GM18519 (cell line): ENCODE results near the gene COL27A1.

Experiments used
- ATAC-seq: cut with Tn5 transposase; IDR thresholded peaks from one replicate; pipeline ENCODE4 v1.9.1; 2021; ENCODE audit warnings: mild to moderate bottlenecking, moderate library complexity; ENCODE audit not compliant: unreplicated experiment, low FRiP score

Gene COL27A1

DNA sequence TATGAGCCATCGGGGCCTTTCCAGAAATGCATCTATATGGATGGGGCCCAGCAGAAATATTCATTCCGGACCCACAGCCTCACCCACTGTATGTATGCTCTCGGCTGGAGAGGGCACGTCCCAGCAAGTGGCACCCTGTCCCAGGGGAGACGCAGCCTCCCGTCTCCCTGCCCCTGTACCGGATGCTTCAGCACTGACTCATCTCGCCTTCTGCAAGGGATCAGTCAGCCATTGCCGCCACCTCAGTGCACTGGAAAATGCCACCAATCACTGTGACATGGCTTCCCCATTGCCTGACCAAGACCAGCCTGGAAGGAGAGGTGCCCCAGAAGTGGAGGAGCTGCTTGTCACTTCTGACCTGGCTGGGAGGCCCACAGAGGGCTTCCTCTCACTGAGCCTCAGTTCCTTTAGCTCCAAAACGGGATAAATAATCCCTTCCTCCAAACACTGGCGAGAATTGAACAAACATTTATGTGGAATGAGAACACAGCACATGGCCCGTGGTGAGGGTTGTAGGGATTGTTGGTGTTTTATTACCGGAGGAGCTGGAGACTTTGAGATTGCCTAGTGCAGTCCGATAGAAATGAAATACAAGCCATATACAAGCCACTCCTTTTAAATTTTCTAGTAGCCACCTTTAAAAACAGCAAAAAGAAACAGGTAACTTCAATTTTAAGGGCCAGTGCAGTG is 123.7 kb downstream of the COL27A1 start:
- no peak for ATAC-seq

DNA sequence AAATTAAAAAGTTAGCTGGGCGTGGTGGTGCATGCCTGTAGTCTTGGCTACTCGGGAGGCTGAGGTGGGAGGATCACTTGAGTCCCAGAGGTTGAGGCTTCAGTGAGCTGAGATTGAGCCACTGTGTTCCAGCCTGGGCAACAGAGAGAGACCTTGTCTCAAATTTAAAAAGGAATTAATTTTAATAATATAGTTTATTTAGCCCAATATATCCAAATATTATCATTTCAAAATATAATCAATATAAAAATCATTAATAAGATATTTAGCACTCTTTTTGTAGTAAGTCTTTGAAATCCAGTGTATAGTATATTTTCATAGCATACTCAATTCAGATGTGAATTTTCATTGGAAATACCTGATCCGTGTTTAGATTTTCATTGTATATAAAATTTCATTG is 124.4 kb downstream of the COL27A1 start:
- no peak for ATAC-seq

DNA sequence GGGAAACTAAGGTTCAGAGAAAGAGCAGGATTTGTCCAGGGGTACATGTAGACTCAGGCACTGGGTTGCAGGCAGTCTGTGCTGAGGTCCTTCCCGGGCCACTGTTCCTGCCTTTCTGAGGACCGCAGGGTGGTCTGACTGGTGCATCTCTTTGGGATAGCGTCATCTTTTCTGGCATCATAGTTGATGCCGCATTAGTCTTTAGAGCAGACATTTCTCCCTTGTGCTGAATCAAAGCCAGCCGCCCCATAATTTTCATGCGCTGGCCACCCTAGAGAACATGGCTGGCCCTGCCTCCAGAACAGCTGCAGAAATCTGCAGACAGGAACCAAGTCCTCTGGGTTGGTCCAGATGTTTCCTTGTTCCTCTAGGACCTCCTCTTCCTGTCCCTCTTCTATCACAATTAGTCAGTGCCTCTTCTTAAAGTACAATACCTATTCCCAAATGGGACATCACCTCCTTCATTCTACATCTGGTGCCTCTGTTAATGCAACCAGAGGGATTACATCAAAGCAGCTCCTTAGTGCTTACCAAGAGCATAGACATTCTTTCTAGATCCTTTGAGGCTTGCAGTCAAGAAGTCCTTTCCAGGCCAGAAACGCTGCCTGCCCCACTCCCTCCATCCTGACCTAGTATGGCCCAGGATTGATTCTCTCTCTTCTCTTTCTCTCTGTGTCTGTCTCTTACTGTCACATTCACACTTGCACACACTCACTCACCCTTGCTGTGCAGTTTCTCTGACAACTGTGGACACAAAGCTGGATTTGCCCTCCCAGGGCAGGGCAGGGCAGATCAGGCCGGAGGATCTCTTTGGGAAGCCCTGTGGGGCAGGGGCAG is 125.5 kb downstream of the COL27A1 start:
- no peak for ATAC-seq

DNA sequence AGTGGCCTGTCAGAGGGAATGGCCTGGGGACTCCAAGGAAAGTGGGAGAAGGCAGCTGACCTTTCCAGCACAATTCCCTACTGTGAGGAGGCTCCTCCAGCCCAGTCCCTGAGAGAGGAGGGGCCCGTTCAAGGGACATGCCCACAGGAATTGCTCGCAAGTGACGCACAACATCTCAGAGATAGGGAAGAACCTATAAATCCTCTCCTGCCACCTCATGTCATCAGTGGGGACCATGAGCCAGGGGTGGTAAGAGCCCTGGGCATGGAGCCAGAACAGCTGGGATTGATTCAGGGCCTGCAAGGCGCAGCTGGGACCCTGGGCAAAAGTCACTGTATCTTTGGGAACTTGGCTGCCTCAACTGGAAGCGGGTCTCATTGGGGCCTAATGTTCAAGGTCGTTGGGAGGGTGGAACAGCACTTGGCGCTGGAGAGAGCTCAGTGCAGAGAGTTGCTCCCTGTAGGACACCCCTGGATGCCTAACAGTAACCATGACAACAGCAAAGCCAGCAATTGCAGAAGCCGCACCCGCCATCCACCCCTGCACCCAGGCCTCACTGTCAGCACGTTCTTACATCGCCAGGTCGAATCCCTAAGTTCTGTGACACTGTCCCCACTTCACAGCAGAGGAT is 126.3 kb downstream of the COL27A1 start:
- ATAC-seq: no peak

DNA sequence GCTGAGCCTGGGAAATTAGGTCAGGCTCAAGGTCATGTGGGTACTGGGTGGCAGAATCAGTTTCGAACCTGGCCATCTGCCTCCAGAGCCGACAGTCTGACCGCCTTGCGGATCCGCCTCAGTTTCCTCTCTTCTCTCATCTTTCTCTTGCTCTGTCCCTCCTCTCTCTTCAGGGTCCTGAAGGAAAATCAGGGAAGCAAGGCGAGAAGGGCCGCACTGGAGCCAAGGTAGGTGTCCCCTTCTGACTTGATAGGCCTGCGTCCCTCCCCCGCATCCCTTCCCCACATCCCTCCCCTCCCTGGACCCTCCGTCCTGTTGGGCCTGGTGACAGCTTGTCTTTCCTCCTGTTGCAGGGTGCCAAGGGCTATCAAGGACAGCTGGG is 126.8 kb downstream of the COL27A1 start:
- ATAC-seq: no peak

DNA sequence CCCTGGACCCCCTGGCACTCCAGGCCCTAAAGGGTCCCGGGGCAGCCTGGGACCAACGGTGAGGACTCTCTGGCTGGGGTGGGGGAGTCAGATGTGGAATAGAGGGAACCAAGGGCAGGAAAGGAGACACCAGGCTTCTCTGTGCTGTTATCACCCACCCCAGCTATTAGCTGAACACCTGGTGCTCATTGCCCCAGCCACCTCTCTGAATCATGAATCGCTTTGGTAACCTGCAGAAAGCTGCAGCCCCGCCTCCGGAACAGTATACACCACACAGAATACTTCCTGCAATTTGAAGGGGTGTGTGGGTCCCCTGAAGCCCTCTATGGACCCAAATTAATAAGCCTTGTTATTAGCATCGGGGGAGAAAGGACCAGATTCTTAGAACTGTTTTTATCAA is 127.2 kb downstream of the COL27A1 start:
- ATAC-seq: no peak

DNA sequence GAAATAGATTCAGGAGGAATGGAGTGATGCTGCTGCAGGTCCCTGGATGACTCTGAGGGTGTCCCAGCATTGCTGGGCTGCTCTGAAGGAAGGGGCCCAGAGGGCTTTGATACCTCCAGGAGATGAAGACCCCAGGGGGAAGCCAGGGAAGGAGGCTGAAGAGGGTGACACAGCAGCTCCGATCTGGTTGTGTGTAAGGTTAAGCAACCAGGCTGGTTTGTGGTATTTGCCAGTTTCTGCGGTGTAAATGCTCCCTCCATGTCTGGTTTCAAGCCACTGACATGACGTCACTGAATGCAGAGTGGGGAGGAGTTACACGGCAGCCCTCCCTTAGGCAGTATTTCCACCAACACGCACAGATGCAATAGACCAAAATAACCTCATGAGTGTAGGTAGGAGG is 127.6 kb downstream of the COL27A1 start:
- ATAC-seq: no peak

DNA sequence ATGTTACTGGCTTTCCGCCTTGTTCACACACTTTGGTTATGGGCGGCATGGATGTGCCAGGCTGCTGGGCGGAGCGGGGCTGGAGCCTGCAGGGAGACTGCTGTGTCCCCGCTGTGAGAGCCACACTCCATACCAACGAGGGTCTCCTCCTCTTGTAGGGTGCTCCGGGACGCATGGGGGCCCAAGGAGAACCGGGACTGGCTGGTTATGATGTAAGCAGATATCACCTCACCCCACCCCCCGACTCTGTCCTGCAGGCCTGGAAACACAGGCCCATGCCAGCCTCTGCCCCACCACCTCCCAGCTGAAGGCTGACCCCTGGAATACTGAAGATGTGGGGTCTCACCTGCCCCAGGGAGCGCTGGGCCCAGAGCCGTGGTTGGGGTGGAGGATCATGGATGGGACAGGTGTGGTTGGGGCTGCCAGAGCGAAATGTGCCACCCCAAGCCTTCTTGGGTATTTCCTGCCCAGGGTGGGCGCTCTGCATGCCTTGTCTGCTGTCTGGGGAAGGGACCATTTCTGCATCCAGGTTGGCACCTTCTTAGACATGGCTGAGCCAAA is 128.3 kb downstream of the COL27A1 start:
- ATAC-seq: no peak

DNA sequence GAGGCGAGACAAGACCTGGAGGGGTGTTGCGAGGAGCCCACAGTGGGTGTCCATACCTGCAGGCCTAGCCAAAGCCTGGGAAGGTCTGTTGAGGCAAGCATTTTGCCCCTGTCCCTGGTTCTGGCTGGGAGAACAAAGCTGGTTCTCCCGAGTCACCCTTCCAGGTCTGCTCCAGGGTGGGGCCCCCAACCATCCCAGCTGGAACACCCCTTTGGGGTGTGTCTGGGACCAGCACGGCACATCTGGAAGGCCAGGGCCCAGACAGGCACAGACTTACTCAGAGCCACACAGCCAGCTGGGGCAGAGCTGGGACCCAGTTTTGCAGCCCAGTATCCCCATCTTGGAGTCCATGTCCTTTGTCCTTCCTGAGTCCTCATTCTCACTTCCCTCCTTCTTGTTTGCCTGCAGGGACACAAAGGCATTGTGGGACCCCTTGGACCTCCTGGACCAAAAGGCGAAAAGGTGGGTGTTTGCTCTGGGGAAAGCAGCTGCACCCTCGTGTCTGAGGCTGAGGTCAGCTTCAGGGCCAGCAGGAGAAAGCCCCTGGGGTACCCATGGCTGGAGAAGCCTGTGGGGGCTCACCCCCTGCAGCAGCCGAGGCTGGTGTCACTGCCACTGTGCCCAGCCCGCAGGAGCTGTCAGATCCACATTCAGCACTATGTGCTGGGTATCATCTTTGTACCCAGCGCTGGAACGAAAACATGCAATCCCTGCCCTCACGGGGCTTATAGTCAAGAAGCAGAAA is 129.2 kb downstream of the COL27A1 start:
- ATAC-seq: no peak

DNA sequence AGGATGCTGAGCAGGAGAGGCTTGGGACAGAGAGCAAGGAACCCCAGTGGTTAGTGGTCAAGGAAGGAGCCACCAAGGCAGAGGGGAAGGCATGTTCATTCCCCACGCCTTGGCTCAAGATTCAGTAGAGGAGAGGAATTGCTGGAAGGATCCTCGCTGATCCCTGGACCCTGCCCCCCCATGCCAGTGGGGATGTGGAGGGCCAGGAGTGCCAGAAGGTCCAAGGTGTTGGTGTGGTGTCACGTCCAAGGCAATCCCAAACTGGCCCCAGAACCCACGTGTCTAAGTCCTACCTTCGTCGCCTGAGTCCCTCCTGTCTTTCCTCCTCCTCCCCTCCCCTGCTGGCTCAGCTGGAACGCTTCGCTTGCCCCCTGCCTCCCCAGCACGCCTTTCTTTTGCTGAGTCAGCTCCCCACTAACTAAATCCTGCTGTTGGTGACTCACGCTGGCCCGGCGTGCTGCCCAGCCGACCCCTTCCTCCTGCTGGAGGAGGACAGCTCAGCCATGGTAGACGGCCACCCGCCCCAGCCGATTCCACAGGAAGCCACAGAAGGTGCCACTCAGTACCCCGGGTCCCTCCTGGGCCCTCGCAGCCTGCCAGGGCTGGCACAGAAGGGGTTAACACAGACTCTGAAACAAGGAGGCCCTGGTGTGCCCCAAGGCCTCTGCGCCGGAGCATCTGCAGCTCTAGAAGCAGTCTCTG is 130.0 kb downstream of the COL27A1 start:
- ATAC-seq: no peak

DNA sequence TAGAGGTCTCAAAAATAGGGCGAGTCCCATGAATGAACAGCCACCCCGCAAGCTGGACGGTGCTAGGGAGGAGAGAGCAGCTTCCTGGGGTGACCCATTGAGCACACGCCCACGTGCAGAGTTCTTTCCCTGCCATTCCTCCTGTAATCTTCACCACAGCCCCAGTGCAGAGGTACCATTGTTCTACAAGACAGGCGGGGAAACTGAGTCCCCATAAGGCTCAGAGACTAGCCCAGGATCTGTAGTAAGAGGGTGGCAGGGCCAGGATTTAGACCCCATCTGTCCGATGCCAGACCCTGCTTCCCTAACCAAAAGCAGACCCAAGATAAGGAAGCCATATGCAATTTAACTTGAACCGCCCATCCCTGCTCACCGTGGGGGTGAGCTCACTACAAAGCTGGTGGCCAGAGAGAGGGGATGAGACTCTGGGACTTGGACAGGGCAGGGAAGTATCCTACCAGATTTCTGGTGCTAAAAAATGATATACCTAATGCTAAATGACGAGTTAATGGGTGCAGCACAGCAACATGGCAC is 130.9 kb downstream of the COL27A1 start:
- no peak for ATAC-seq

DNA sequence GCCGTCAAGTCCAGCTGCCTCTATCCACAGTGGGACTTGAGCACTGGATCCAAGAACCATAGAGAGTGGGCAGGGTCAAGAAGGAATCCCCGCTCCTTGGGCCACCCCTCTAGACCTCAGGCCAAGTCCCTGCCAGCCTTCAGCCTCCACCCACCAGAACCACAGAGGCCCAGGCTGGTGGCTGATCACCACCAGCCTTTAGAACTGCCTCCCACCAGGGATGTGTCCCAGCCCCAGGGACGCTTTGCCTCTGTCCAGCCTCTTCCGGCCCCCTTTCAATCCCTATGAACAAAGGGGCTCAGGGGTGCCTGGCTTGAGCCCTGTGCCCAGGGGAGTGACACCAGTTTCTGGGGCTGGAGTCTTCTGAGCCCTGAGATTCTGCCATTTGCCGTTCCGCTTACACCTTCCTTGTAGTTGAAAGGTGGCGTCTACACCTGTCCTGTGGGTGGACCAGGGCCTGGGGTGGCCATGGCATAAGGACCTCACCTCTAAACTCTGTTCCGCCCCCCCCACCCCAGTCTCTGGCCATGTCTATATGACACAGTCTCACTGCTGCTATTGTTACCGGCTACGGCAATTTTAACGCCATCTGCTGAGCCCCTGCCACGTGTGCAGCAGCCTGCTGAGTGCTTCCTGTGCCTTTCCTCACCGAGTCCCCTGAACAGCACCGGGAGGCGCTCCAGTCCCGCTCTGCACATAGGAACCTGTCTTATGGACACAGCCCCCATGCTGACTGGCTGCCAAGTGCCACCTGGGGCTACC is 131.8 kb downstream of the COL27A1 start:
- ATAC-seq: no peak

DNA sequence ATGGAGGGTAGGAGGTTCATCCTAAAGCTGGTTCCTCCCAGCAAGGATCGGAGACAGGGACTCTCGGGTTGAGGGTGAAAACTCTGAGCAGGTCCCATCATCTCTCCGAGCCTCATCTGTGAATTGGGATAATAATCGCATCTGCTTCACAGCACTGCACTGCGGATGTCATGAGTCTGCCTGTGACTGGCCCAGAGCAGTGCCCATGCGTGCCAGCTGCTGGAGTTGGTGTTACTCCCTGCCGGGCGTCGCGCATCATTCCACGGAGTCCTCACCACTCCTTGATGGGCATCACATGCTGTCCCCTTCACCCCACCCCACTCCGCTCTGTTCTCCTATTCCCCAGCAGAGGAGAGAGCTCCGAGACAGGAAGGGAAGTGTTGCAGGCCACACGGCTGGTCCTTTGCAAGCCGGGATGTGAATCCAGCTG is 132.4 kb downstream of the COL27A1 start:
- no peak for ATAC-seq

DNA sequence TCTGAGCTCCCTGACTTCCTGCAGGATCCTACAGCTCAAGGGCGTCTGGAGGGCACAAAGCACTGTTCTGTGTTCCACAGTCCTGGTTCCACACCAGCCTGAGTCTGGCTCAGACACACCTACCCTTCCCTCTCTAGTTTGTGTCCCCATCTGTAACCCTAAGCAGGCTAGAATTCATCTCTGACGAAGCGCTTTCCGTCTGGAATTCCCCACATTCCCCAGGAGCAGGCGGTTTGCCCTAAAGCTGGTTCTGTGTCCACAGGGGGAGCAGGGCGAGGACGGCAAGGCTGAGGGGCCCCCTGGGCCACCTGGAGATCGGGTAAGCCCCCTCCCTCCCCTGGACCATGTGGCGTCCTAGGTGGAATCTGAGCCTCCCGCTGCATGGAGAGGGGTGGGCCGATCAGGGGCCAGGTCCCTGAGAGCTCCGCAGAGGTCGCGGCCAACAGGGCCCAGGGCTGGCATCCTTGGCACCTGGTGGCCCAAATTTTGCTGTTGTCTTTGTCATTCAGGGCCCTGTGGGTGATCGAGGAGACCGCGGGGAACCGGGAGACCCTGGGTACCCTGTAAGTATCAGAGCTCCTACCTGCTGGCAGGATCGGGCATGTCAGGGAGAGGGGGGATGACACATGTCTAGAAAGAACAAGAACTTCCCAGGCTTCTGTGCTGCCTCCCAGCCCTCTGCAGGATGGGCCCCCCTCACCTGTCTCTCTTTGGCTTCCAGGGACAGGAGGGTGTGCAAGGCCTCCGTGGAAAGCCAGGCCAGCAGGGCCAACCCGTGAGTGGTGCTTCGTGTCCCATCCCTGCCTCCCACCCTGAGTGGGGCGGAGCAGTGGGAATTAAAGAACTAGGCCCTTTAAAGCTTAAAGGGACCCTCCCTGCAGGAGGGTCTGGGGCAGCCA is 133.1 kb downstream of the COL27A1 start:
- no peak for ATAC-seq

DNA sequence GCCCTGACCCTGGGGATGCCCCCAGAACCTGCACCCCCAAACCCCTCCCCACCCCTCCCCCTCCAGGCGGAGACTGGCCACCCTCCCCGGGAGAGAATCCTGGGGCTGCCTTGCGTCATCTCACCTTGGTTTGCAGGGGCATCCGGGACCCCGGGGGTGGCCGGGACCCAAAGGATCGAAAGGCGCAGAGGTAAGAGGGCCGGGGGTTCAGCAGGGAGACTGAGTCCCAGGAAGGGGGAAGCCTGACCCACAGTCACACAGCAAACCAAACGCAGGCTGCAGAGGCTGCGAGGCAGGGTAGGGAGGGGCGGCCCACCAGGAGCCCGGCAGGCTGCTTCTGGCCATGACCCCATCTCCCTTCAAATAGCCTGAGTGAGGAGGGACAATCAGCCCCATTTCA is 133.8 kb downstream of the COL27A1 start:
- ATAC-seq: no peak

DNA sequence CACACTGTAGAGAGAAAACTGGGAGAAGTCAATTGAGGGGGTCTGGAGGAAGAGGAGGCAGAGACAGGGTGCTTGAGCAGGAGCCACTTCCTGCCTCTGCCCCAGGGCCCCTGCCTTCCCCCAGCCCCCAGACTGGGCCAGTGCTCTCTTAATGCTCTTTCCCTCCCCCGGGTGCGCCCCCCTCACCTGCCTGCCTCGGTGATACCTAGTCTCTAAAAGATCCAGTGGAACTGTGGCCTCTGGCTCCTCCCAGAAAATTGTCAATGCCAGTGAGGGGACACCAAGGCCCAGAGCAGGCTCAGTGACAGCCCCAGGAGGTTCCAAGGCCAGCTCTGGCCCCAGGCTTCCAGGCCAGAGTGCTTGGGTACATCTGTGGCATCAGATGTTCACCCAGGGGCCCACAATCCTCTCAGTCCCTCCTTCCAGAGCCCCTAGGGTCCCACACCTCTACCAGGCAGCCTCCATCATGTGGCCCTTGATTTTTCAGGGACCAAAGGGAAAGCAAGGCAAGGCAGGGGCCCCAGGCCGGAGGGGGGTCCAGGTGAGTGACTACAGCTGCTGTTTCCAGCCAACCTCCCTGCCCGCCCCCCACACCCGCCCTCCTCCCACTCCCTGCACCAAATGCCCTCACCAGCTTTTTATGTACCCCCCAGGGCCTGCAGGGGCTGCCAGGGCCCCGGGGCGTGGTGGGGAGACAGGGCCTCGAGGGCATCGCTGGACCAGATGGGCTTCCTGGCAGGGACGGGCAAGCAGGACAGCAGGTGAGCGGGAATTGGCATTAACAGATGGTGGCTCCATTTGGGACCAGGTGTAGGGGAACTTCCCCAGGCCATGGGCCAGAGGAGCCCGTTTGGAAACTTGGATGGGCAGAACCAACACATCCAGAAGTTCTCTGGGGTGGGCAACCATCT is 134.5 kb downstream of the COL27A1 start:
- ATAC-seq: no peak

DNA sequence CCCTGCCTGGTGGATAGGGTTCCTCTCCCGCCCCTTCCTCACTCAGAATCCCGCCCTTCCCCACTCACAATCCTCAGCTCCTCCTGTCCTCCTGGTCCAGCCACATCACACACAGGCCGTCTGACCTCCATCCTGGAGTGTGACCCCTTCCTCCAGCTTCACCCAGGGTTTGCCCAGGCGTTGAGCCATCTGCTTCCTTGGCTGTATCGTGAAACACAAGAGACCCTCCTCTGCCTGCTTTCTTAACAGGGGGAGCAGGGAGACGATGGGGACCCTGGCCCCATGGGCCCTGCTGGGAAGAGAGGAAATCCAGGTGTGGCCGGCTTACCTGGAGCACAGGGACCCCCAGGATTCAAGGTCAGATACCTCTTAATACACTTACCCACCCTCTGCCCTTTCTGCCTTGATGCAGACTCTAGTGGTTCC is 135.2 kb downstream of the COL27A1 start:
- ATAC-seq: no peak
